CD4-positive, alpha-beta memory T cell (primary cell): ENCODE measurements around the gene SLC22A1. TPM values are rescaled to one million over a fixed set of nuclear protein-coding genes. Genes with fewer than 3 reads are reported as not detected.

Experiments used
- CTCF ChIA-PET: fragments of 350-600 bp; sonication (Branson Sonifier 250); formaldehyde crosslinking; loops from one replicate; lab custom pipeline; 2021; ENCODE audit warnings: inconsistent platforms; ENCODE audit not compliant: partially characterized antibody; lab: Charles Lee
- POLR2A ChIA-PET: fragments of 350-600 bp; sonication (Branson Sonifier 250); formaldehyde crosslinking; loops from one replicate; lab custom pipeline; 2021; ENCODE audit not compliant: partially characterized antibody; lab: Charles Lee
- DNase-seq, 5 donors: peaks; one replicate each; pipeline versions ENCODE4 v3.0.0 to v3.0.0-alpha.2; 2020 to 2022; ENCODE audit warnings: mixed read lengths in 1 of 5
- H3K27ac ChIP-seq: one replicate; pipeline ENCODE4 v1.7.0; 2013; ENCODE audit warnings: low read depth, low read length
- H3K27me3 ChIP-seq: 2 replicates; pipeline ENCODE4 v1.7.0; 2013; ENCODE audit warnings: mild to moderate bottlenecking, low read length, moderate library complexity; ENCODE audit not compliant: insufficient read depth
- H3K36me3 ChIP-seq: 2 replicates; pipeline ENCODE4 v1.7.0; 2013; ENCODE audit warnings: mild to moderate bottlenecking, low read length, moderate library complexity; ENCODE audit not compliant: insufficient read depth
- H3K4me1 ChIP-seq: 2 replicates; pipeline ENCODE4 v1.7.0; 2013; ENCODE audit warnings: mild to moderate bottlenecking, low read length, moderate library complexity; ENCODE audit not compliant: insufficient read depth
- H3K4me3 ChIP-seq, 2 donors: one replicate each; pipeline ENCODE4 v1.7.0; 2013; ENCODE audit warnings: low read length in 2 of 2, mild to moderate bottlenecking in 1 of 2
- H3K9me3 ChIP-seq, 2 donors: one replicate each; pipeline ENCODE4 v1.7.0; 2013; ENCODE audit warnings: low read length in 2 of 2, control low read depth in 1 of 2; ENCODE audit not compliant: control insufficient read depth in 1 of 2
- H3K27ac Mint-ChIP-seq, 7 donors: one replicate each; pipeline ENCODE4 v1.8.0; 2020 to 2021; ENCODE audit warnings: mixed read lengths in 7 of 7, mild to moderate bottlenecking in 6 of 7, inconsistent platforms in 3 of 7, moderate library complexity in 3 of 7
- H3K27me3 Mint-ChIP-seq, 2 donors: one replicate each; pipeline ENCODE4 v1.8.0; 2020 to 2021; ENCODE audit warnings: mixed read lengths in 2 of 2
- H3K36me3 Mint-ChIP-seq, 2 donors: one replicate each; pipeline ENCODE4 v1.8.0; 2020 to 2021; ENCODE audit warnings: mixed read lengths in 2 of 2, inconsistent platforms in 1 of 2, mild to moderate bottlenecking in 1 of 2
- H3K4me1 Mint-ChIP-seq, 4 donors: one replicate each; pipeline ENCODE4 v1.8.0; 2020 to 2021; ENCODE audit warnings: mixed read lengths in 4 of 4, mild to moderate bottlenecking in 1 of 4
- H3K4me3 Mint-ChIP-seq, 8 donors: one replicate each; pipeline ENCODE4 v1.8.0; 2020 to 2021; ENCODE audit warnings: mixed read lengths in 8 of 8, mild to moderate bottlenecking in 7 of 8, moderate library complexity in 6 of 8, inconsistent platforms in 3 of 8
- H3K9me3 Mint-ChIP-seq, 8 donors: one replicate each; pipeline ENCODE4 v1.8.0; 2020 to 2021; ENCODE audit warnings: mixed read lengths in 8 of 8, mild to moderate bottlenecking in 5 of 8, inconsistent platforms in 3 of 8, moderate library complexity in 1 of 8
- intact Hi-C: fragments of 100-400 bp; cut with micrococcal nuclease; formaldehyde crosslinking; loops from one replicate; pipeline ENCODE4 v1.15.1; 2023
- polyA plus RNA-seq, 2 donors: library from polyadenylated mRNA; unstranded; fragments of 300-500 nt; fragmentation: Illumina TruSeq; gene quantifications; one replicate each; pipeline ENCODE4 v1.2.3, GENCODE V29; 2021
- total RNA-seq, 2 experiments: library from RNA; stranded (reverse); gene quantifications; one replicate each; pipeline ENCODE4 v1.2.3, GENCODE V29; 2021

The SLC22A1 gene
- total and polyA plus RNA-seq, 4 experiments from 2014 or later = 0.11 to 1.00 (median 0.93) TPM; not detected in 1

DNA sequence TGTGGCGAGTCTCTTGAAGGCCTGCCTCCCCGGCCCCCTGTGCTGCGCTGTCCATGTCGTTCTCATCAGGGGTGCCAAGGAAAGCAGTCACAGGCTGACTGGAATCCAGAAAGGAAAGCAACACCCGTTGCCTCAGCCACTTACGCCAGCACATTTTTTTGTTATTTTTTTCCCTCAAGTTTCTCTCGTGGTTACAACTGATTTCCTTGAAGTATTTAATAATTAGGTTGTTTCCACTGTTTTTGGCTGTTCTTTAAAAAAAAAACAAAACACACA, 17.9 kb upstream of the SLC22A1 start:
- H3K27me3 ChIP-seq = no peaks in the 10 kb centered on the region
- no peak overlapping the region for H3K27ac Mint-ChIP-seq
- no peaks in the 10 kb centered on the region for H3K9me3 ChIP-seq
- CTCF ChIA-PET = no interaction called here
- H3K36me3 ChIP-seq = peaks cover 36% of the 10 kb centered on the region
- no peak overlapping the region for H3K4me3 ChIP-seq
- no peak for DNase-seq
- H3K4me3 Mint-ChIP-seq = no peak overlapping the region
- peaks cover 6 to 22% (median 14%) of the 10 kb centered on the region in 4 donors for H3K4me1 Mint-ChIP-seq
- peaks cover 0 to 2% (median 0%) of the 10 kb centered on the region in 8 donors for H3K9me3 Mint-ChIP-seq
- peaks cover 58 to 67% of the 10 kb centered on the region in 2 donors for H3K36me3 Mint-ChIP-seq
- intact Hi-C loops = loop anchor here (5.0 kb wide), 1 partner anchor 411 kb away; the partner anchor contains the start of gene SOD2
- H3K27me3 Mint-ChIP-seq = no peaks in the 10 kb centered on the region
- no peaks in the 10 kb centered on the region for H3K4me1 ChIP-seq
- H3K27ac ChIP-seq = no peak overlapping the region
- POLR2A ChIA-PET = no interaction called here

DNA sequence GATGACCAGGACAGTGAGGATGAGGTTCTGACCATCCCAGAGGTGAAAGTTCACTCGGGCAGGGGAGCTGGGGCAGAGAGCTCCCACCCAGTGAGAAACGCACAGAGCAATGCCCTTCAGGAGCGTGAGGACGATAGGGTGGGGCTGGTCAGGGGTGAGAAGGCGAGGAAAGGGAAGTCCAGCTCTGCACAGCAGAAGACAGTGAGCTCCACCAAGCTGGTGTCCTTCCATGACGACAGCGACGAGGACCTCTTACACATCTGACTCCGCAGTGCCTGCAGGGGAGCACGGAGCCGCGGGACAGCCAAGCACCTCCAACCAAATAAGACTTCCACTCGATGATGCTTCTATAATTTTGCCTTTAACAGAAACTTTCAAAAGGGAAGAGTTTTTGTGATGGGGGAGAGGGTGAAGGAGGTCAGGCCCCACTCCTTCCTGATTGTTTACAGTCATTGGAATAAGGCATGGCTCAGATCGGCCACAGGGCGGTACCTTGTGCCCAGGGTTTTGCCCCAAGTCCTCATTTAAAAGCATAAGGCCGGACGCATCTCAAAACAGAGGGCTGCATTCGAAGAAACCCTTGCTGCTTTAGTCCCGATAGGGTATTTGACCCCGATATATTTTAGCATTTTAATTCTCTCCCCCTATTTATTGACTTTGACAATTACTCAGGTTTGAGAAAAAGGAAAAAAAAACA, 16.6 kb upstream of the SLC22A1 start:
- no peaks in the 10 kb centered on the region for H3K27me3 Mint-ChIP-seq
- H3K9me3 Mint-ChIP-seq = peaks cover 0 to 2% (median 0%) of the 10 kb centered on the region in 8 donors
- Histone ChIP-seq H3K4me3 (no peak overlapping the region), H3K27ac (no peak overlapping the region), H3K9me3 (no peaks in the 10 kb centered on the region), H3K4me1 (no peaks in the 10 kb centered on the region), H3K36me3 (peaks cover 36% of the 10 kb centered on the region), H3K27me3 (no peaks in the 10 kb centered on the region)
- ChIA-PET CTCF (interaction anchor here (0.6 kb wide), 1 partner anchor 917 kb away, joined by 3 read pairs; no protein-coding TSS in a partner anchor), POLR2A (no interaction called here)
- intact Hi-C loops = loop anchor here (5.0 kb wide), 1 partner anchor 413 kb away; the partner anchor contains the start of gene SOD2
- no peak for DNase-seq
- peaks cover 56 to 63% of the 10 kb centered on the region in 2 donors for H3K36me3 Mint-ChIP-seq
- no peak overlapping the region for H3K4me3 Mint-ChIP-seq
- peak overlapping the region in 2 of 7 donors; percentile 68 to 71 for H3K27ac Mint-ChIP-seq
- peaks cover 6 to 23% (median 12%) of the 10 kb centered on the region in 4 donors for H3K4me1 Mint-ChIP-seq

DNA sequence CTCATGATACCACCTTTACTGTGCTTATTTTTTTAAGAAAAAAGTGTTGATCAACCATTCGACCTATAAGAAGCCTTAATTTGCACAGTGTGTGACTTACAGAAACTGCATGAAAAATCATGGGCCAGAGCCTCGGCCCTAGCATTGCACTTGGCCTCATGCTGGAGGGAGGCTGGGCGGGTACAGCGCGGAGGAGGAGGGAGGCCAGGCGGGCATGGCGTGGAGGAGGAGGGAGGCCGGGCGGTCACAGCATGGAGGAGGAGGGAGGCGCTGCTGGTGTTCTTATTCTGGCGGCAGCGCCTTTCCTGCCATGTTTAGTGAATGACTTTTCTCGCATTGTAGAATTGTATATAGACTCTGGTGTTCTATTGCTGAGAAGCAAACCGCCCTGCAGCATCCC, 15.6 kb upstream of the SLC22A1 start:
- Mint-ChIP-seq H3K27me3 (no peaks in the 10 kb centered on the region), H3K4me1 (peaks cover 6 to 17% (median 9%) of the 10 kb centered on the region in 4 donors), H3K36me3 (peaks cover 57% of the 10 kb centered on the region in 2 donors), H3K27ac (peak overlapping the region in 1 of 7 donors; percentile 5), H3K9me3 (peaks cover 0 to 2% (median 0%) of the 10 kb centered on the region in 8 donors), H3K4me3 (no peak overlapping the region)
- CTCF ChIA-PET = no interaction called here
- Histone ChIP-seq H3K4me1 (no peaks in the 10 kb centered on the region), H3K27me3 (no peaks in the 10 kb centered on the region), H3K27ac (no peak overlapping the region), H3K4me3 (no peak overlapping the region), H3K9me3 (no peaks in the 10 kb centered on the region), H3K36me3 (peaks cover 36% of the 10 kb centered on the region)
- intact Hi-C loops = no loop called here
- POLR2A ChIA-PET = no interaction called here
- no peak for DNase-seq

DNA sequence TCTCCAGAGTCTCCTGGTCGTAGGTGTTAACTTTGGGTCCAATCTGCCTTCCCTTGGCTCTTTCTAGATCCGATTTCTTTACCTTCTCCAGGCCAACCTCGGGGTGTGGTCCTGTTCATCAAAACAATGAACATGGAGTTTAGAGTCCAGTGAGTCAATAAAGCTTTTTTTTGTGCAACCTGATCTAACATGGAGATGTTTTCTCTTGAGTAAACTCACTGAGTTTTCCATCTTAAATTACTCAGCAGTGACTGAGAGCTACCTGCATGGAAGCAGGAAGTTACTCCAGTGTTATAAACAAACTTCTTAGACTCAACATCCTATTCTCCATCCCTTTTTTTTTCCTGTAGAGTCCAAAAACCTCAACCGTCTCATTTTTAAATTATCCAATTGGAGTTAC, 14.9 kb upstream of the SLC22A1 start:
- peaks cover 0 to 2% (median 0%) of the 10 kb centered on the region in 8 donors for H3K9me3 Mint-ChIP-seq
- peaks cover 52 to 55% of the 10 kb centered on the region in 2 donors for H3K36me3 Mint-ChIP-seq
- H3K27ac Mint-ChIP-seq = peak overlapping the region in 3 of 7 donors; percentile 1 to 52 (median 36)
- Histone ChIP-seq H3K9me3 (no peaks in the 10 kb centered on the region), H3K27ac (no peak overlapping the region), H3K4me3 (no peak overlapping the region), H3K27me3 (no peaks in the 10 kb centered on the region), H3K36me3 (peaks cover 36% of the 10 kb centered on the region), H3K4me1 (no peaks in the 10 kb centered on the region)
- intact Hi-C loops = no loop called here
- H3K4me3 Mint-ChIP-seq = no peak overlapping the region
- ChIA-PET CTCF (no interaction called here), POLR2A (no interaction called here)
- peaks cover 6 to 17% (median 9%) of the 10 kb centered on the region in 4 donors for H3K4me1 Mint-ChIP-seq
- H3K27me3 Mint-ChIP-seq = no peaks in the 10 kb centered on the region
- DNase-seq = no peak

DNA sequence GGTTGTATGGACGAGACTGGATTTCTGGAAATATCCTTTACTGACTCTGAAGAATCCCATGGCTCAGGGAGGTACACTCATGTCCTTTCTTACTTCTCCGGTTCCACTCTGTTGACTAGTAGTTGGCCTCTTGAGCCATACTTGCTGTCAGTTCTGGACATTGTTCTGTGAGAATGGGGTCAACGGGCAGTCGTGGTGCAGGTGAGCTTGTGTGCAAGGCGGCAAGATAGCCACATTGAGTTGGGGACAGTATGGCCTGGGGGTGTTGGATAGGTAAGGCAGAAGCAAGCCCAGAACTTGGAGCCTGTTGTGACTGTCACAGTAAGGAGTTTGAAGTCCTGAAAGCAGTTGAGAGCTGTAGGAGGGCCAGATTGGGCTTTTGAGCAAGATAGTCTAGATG, 13.5 kb upstream of the SLC22A1 start:
- intact Hi-C loops = no loop called here
- Mint-ChIP-seq H3K4me3 (no peak overlapping the region), H3K27ac (peak overlapping the region in 2 of 7 donors; percentile 77 to 79), H3K4me1 (peaks cover 6 to 17% (median 9%) of the 10 kb centered on the region in 4 donors), H3K27me3 (no peaks in the 10 kb centered on the region), H3K36me3 (peaks cover 47 to 53% of the 10 kb centered on the region in 2 donors), H3K9me3 (peaks cover 0 to 2% (median 0%) of the 10 kb centered on the region in 8 donors)
- Histone ChIP-seq H3K4me3 (no peak overlapping the region), H3K36me3 (peaks cover 24% of the 10 kb centered on the region), H3K27ac (no peak overlapping the region), H3K4me1 (no peaks in the 10 kb centered on the region), H3K9me3 (no peaks in the 10 kb centered on the region), H3K27me3 (no peaks in the 10 kb centered on the region)
- ChIA-PET CTCF (interaction anchor here (1.6 kb wide), 1 partner anchor 244 kb away, joined by 3 read pairs; no protein-coding TSS in a partner anchor), POLR2A (no interaction called here)
- DNase-seq = no peak

DNA sequence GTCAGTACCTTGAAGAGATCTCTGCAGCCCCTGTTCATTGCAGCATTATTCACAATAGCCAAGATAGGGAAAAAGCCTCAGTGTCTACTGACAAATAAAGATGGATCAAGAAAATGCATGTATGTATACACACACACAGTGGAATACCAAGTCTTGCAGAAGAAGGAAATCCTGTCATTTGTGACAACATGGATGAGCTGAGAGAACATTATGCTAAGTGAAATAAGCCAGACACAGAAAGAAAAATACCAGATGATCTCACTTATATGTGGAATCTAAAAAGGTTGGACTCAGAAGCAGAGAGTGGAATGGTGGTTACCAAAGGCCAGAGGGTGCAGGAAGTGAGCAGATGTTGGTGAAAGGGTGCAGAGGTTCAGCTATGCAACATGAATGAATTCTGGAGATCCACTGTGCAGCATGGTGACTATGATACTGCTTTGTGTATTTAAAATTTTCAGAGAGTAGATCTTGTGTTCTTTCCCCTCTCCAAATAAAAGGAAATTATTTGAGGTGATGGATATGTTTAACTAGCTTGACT, 11.0 kb upstream of the SLC22A1 start:
- no peak overlapping the region for H3K4me3 Mint-ChIP-seq
- H3K36me3 Mint-ChIP-seq = peaks cover 33 to 40% of the 10 kb centered on the region in 2 donors
- no peak overlapping the region for H3K27ac ChIP-seq
- peak overlapping the region in 2 of 7 donors; percentile 1 to 62 for H3K27ac Mint-ChIP-seq
- H3K27me3 Mint-ChIP-seq = no peaks in the 10 kb centered on the region
- H3K4me3 ChIP-seq = no peak overlapping the region
- H3K36me3 ChIP-seq = no peaks in the 10 kb centered on the region
- H3K9me3 ChIP-seq = no peaks in the 10 kb centered on the region
- ChIA-PET CTCF (interaction anchor here (0.8 kb wide), 1 partner anchor 15 kb away, joined by 3 read pairs; no protein-coding TSS in a partner anchor), POLR2A (no interaction called here)
- H3K27me3 ChIP-seq = no peaks in the 10 kb centered on the region
- DNase-seq = no peak
- intact Hi-C loops = no loop called here
- H3K4me1 Mint-ChIP-seq = peaks cover 6 to 12% (median 9%) of the 10 kb centered on the region in 4 donors
- no peaks in the 10 kb centered on the region for H3K4me1 ChIP-seq
- peaks cover 0 to 2% (median 0%) of the 10 kb centered on the region in 8 donors for H3K9me3 Mint-ChIP-seq

DNA sequence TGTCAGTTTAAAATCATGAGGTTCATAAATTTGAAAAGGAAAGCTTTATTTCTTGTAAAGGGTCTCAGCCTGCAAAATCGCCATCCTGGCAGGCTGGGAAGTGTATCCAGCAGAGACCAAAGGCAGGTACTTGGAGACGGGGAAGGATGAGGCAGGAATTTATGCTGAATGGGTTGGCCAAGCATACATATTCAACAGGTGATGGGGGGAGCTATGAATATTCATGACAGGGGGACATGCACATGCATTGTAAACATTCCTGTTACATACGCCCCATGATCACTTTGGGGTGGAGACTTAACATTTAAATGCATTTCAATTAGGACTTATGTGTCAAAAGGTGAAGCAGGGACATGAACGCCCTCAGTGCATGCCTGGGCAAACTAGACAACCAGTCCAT, 9.8 kb upstream of the SLC22A1 start:
- Histone ChIP-seq H3K36me3 (no peaks in the 10 kb centered on the region), H3K4me1 (no peaks in the 10 kb centered on the region), H3K9me3 (no peaks in the 10 kb centered on the region), H3K4me3 (no peak overlapping the region), H3K27ac (no peak overlapping the region), H3K27me3 (no peaks in the 10 kb centered on the region)
- no peak for DNase-seq
- Mint-ChIP-seq H3K9me3 (peaks cover 0 to 4% (median 0%) of the 10 kb centered on the region in 8 donors), H3K36me3 (peaks cover 26 to 35% of the 10 kb centered on the region in 2 donors), H3K27me3 (no peaks in the 10 kb centered on the region), H3K4me3 (no peak overlapping the region), H3K4me1 (peaks cover 5 to 12% (median 8%) of the 10 kb centered on the region in 4 donors), H3K27ac (peak overlapping the region in 1 of 7 donors; percentile 48)
- intact Hi-C loops = no loop called here
- ChIA-PET POLR2A (no interaction called here), CTCF (no interaction called here)
